Activated naive CD8-positive, alpha-beta T cell treated with anti-CD3 and anti-CD28 coated beads, Interleukin-2, amount 50 U/mL, for 16 hours (primary cell): ENCODE data around the gene SPAG8.

Source experiments
- DNase-seq: peaks from one replicate; pipeline ENCODE4 v3.0.0-alpha.2; 2020; ENCODE audit warnings: low read depth, low spot score

SPAG8 gene

DNA sequence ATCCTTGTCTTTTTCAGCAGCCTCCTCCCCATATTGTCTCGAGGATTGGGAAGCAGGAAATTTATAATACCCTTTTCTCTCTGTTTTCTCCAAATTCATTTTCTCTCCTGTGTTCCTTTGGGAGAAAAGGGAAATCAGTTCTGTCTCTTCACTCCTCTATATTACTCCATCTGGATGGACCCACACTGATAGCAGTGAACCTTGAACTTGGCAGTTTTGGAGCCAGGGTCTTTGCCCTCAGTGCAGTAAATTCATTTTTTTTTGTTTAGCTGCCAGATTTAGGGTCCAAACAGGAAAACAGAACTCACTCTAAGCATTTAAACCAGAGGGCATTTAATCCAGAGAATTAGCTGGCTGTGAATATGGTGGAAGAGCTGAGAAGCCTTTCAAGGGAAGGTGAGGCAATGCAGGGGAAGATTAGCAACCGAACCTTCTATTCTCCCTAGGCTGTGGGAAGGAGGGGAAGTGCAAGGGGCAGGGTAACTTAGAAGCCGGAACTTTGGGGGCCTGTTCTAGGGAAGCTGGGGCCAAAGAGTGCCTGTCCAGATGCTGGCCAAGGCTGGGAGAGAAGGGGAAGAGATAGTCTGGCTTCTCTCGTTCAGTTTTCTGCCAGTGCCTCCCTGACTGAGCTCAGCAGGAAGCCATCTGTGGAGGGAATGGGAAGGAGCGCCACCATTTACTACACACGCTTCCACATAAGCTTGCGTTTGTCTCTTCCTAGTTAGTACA, 37.0 kb downstream of the SPAG8 start:
- DNase-seq = no peak

DNA sequence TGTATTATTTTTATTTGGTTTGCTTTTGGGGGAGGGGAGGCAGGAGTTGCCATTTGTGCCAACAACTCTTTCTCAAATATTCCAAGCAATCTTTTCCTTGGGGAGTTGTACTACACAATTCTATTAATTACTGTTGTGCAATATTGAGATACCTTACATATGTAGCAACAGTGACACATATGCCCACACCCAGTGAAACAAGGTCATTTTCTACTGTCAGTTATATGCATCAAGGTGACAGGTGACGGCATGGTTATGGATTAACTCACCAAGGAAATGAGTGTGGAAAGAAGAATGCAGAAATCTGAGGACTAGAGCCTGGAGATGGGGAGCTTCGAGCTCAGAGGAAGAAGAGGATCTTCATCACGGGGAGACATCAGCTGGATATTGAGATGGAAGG, 40.1 kb downstream of the SPAG8 start:
- no peak for DNase-seq

GRCh38 chr9:35771534-35771933, 40.5 kb downstream of the SPAG8 start:
- no peak for DNase-seq

DNA sequence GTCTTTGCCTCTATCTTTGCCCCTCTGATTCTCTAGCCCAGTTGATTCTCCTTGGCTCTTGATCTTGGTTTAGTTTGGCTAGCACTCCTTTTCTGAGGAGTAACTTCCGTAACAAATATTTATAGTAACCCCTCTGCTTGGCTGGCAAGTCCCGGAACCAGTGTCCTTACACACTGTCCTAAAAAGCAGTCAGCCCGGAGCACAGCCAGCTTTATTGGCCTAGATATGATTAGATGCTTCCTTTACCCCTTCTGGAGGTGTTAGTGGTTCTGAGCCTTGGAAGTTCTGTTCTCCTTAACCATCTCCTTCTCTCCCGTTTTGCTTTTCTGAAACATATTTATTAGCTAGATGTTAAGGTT, 41.0 kb downstream of the SPAG8 start:
- no peak for DNase-seq

- DNase-seq = no peak
These were observed 42.3 kb downstream of the SPAG8 start for GRCh38 chr9:35769763-35770162.

GRCh38 chr9:35767458-35767857, 44.6 kb downstream of the SPAG8 start:
- DNase-seq = no peak

DNA sequence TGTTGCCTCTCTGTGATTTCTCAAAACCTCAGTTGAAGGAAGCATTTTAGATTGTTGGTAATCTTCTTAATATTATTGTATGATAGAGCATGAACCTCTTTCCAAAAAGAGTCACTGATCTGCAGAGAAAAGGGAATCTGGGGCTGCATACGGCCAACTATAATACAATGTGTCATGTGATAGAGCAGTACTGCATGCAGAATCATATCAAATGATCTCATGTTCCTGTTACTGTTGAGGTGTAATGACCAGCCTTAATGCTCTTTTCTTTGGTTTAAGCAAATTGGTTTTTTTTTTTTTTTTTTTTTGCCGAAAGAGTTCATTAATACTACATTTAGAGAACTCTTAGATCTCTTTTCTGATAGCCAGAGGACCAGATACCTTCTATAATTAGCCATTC, 45.1 kb downstream of the SPAG8 start:
- DNase-seq = no peak

GRCh38 chr9:35763803-35764202, 48.3 kb downstream of the SPAG8 start:
- no peak for DNase-seq

GRCh38 chr9:35763181-35763580, 48.9 kb downstream of the SPAG8 start:
- no peak for DNase-seq

GRCh38 chr9:35760651-35761050, 51.4 kb downstream of the SPAG8 start:
- no peak for DNase-seq

GRCh38 chr9:35759795-35760194, 52.3 kb downstream of the SPAG8 start:
- no peak for DNase-seq
